PC-9 (cell line): ENCODE data around the gene PHYHIPL. TPM values are rescaled to one million over a fixed set of nuclear protein-coding genes. Genes with fewer than 3 reads are reported as not detected.
"Not testable (repeated sequence)": the region's sequence is repeated elsewhere in the genome, so short reads cannot be mapped to it uniquely, and the experiment has no call there.

ENCODE experiments used
- BruUV-seq: library from RNA; stranded (reverse); fragments of 400-500 nt; replicated peaks from 2 replicates; lab custom pipeline; 2021; lab: Mats Ljungman, UMichigan
- CTCF ChIA-PET: fragments of 300-600 bp; sonication (Branson Sonifier 250); formaldehyde crosslinking; loops from one replicate; lab custom pipeline; 2022; ENCODE audit warnings: antibody characterized with exemption; lab: Charles Lee
- POLR2A ChIA-PET: fragments of 300-600 bp; sonication (Branson Sonifier 250); formaldehyde crosslinking; loops from one replicate; lab custom pipeline; 2022; ENCODE audit warnings: antibody characterized with exemption; ENCODE audit not compliant: unreplicated experiment; lab: Charles Lee
- DNase-seq, 2 experiments: peaks; one replicate each; pipeline versions ENCODE4 v3.0.0 to v3.0.0-alpha.2; 2015 to 2022; ENCODE audit warnings: mixed read lengths in 1 of 2
- H2AFZ ChIP-seq: fragments of 200-600 bp; sonication (generic); 2 replicates; pipeline ENCODE4 v1.8.1; 2017; ENCODE audit warnings: antibody characterized with exemption
- H3F3A ChIP-seq: fragments of 200-600 bp; sonication (generic); 2 replicates; pipeline ENCODE4 v1.8.1; 2017; ENCODE audit warnings: antibody characterized with exemption, mild to moderate bottlenecking, low read depth; ENCODE audit not compliant: insufficient read depth
- H3K27ac ChIP-seq: fragments of 200-600 bp; sonication (generic); 2 replicates; pipeline ENCODE4 v1.6.1; 2016; ENCODE audit warnings: mixed run types
- H3K27me3 ChIP-seq: fragments of 200-600 bp; sonication (generic); 2 replicates; pipeline ENCODE4 v1.6.1; 2016; ENCODE audit warnings: low read depth, mixed run types; ENCODE audit not compliant: insufficient read depth
- H3K36me3 ChIP-seq: fragments of 200-600 bp; sonication (generic); 2 replicates; pipeline ENCODE4 v1.6.1; 2016; ENCODE audit warnings: low read depth, mixed run types
- H3K4me1 ChIP-seq: fragments of 200-600 bp; sonication (generic); replicated peaks from 2 replicates; pipeline ENCODE4 v1.6.1; 2016; ENCODE audit warnings: mixed run types; ENCODE audit not compliant: insufficient read depth
- H3K4me2 ChIP-seq: fragments of 200-600 bp; sonication (generic); 2 replicates; pipeline ENCODE4 v1.6.1; 2017; ENCODE audit warnings: mixed run types
- H3K4me3 ChIP-seq: fragments of 200-600 bp; sonication (generic); 2 replicates; pipeline ENCODE4 v1.6.1; 2016; ENCODE audit warnings: mixed run types
- H3K79me2 ChIP-seq: fragments of 200-600 bp; sonication (generic); 2 replicates; pipeline ENCODE4 v1.6.1; 2017; ENCODE audit warnings: low read depth, mixed run types
- H3K9me2 ChIP-seq: fragments of 200-600 bp; sonication (generic); 2 replicates; pipeline ENCODE4 v1.8.1; 2017; ENCODE audit warnings: mild to moderate bottlenecking; ENCODE audit not compliant: insufficient read depth
- H3K9me3 ChIP-seq: fragments of 200-600 bp; sonication (generic); 2 replicates; pipeline ENCODE4 v1.8.1; 2016; ENCODE audit warnings: low read depth; ENCODE audit not compliant: insufficient read depth
- H4K20me1 ChIP-seq: fragments of 200-600 bp; sonication (generic); 2 replicates; pipeline ENCODE4 v1.8.1; 2017; ENCODE audit not compliant: insufficient read depth
- EZH2 ChIP-seq: fragments of 200-600 bp; sonication (generic); IDR thresholded peaks from 2 replicates; pipeline ENCODE4 v1.8.0; 2017; ENCODE audit warnings: antibody characterized with exemption, low read depth
- intact Hi-C: fragments of 100-400 bp; cut with micrococcal nuclease; formaldehyde crosslinking; loops from one replicate; pipeline ENCODE4 v1.10.0; 2022; ENCODE audit not compliant: unreplicated experiment
- total RNA-seq: library from RNA; stranded (reverse); gene quantifications from 2 replicates; pipeline ENCODE4 v1.2.3, GENCODE V29; 2021
- TF ChIP-seq, protein P1 (sequence below): fragments of 200-600 bp; sonication (generic); conservative IDR thresholded peaks from 2 replicates; pipeline ENCODE4 v1.6.1; 2017; ENCODE audit warnings: mixed run types, antibody characterized with exemption, mild to moderate bottlenecking, moderate library complexity

The PHYHIPL gene
- total RNA-seq, 1 experiment from 2014 or later, result not detected

DNA sequence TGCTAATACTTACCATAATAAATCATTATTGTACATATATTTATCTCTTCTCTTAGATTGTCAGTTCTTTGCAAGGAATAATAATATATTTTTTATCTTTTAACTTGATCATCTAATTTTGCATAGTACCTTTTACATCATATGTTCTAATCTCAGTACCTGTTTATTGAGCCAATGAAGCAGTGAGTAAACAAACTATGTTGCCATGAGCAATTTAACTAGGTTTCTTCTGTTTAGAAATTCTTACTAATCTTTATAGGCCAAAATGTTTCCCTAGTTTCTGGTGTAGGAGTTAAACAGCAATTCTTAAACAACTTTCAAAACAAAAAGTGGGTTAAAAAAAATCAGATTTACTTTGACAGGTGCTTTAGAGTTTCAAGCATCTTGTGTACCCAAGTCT lies 61.3 kb downstream of the PHYHIPL start:
- H3K27me3 ChIP-seq, result no peaks in the 10 kb centered on the region
- no peak overlapping the region for H3K4me2 ChIP-seq
- no peak overlapping the region for H3K4me3 ChIP-seq
- CTCF ChIA-PET, result no interaction called here
- no peaks in the 10 kb centered on the region for H4K20me1 ChIP-seq
- no peak overlapping the region for H2AFZ ChIP-seq
- intact Hi-C loops, result loop anchor here (2.0 to 10.0 kb wide), 2 partner anchors 455 to 807 kb away; no protein-coding TSS in a partner anchor
- BruUV-seq, result no TSS peak
- H3K36me3 ChIP-seq, result no peaks in the 10 kb centered on the region
- no peak for DNase-seq
- no peaks in the 10 kb centered on the region for H3K79me2 ChIP-seq
- no peaks in the 10 kb centered on the region for H3F3A ChIP-seq
- no peaks in the 10 kb centered on the region; the same call in 1 of the 2 replicates for H3K9me2 ChIP-seq
- H3K4me1 ChIP-seq, result no peaks in the 10 kb centered on the region
- H3K27ac ChIP-seq, result no peak overlapping the region
- no peaks in the 10 kb centered on the region for H3K9me3 ChIP-seq
- TF ChIP-seq EZH2, result no peak
- TF ChIP-seq, protein P1, sequence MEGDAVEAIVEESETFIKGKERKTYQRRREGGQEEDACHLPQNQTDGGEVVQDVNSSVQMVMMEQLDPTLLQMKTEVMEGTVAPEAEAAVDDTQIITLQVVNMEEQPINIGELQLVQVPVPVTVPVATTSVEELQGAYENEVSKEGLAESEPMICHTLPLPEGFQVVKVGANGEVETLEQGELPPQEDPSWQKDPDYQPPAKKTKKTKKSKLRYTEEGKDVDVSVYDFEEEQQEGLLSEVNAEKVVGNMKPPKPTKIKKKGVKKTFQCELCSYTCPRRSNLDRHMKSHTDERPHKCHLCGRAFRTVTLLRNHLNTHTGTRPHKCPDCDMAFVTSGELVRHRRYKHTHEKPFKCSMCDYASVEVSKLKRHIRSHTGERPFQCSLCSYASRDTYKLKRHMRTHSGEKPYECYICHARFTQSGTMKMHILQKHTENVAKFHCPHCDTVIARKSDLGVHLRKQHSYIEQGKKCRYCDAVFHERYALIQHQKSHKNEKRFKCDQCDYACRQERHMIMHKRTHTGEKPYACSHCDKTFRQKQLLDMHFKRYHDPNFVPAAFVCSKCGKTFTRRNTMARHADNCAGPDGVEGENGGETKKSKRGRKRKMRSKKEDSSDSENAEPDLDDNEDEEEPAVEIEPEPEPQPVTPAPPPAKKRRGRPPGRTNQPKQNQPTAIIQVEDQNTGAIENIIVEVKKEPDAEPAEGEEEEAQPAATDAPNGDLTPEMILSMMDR, result no peak
- POLR2A ChIA-PET, result interaction anchor here (0.6 kb wide), 1 partner anchor 59 kb away, joined by 4 read pairs; no protein-coding TSS in a partner anchor

DNA sequence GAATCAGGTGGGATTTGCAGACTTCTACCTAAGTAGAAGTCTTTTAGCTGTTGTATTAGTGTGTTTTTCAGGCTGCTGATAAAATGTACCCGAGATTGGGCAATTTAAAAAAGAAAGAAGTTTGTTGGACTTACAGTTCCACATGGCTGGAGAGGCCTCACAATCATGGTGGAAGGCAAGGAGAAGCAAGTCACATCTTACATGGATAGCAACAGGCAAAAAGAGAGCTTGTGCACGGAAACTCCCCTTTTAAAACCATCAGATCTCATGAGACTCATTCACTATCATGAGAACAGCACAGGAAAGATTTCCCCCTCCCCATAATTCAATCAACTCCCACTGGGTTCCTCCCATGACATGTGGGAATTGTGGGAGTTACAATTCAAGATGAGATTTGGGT lies 62.7 kb downstream of the PHYHIPL start:
- DNase-seq, H3K4me3 ChIP-seq, BruUV-seq, H3K79me2 ChIP-seq, H3K27me3 ChIP-seq, H3K9me2 ChIP-seq, H3K36me3 ChIP-seq, H3K4me1 ChIP-seq, CTCF ChIA-PET, H3K27ac ChIP-seq, H3K4me2 ChIP-seq, H3F3A ChIP-seq, H3K9me3 ChIP-seq, POLR2A ChIA-PET, H2AFZ ChIP-seq, H4K20me1 ChIP-seq: not testable (repeated sequence)
- intact Hi-C loops, result loop anchor here (2.0 to 10.0 kb wide), 2 partner anchors 456 to 806 kb away; no protein-coding TSS in a partner anchor

DNA sequence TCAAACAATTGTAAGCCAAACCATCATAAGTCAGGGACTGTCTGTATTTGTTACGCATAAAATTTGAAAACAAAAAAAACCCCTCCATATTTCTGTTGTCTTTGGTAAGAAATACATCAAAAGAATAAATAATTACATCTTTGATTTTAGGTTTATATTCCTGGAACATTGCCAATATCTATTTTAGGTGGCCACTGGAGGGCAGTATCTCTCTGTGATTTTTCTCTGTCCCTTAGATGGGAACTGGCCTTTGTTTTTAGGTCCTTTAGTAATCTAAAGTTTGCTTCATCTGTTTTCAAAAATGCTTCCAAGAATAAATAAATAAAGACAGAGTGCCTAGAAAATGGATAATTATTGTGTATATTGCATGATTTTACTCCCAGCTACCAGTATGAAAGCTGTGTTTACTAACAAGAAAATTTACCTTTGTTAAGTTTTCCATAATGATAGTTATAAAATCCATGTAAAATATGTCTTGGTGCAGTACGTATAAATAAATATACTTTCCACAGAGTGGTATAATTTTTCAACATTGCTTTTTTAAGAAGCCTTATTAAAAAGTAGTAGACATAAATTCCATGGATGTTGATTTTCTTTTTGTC lies 64.2 kb downstream of the PHYHIPL start:
- no peaks in the 10 kb centered on the region for H3K27me3 ChIP-seq
- H3K9me2 ChIP-seq, result no peaks in the 10 kb centered on the region
- TF ChIP-seq, protein P1, result peak; percentile 88
- TF ChIP-seq EZH2, result no peak
- H3F3A ChIP-seq, result no peaks in the 10 kb centered on the region
- BruUV-seq, result no TSS peak
- ChIA-PET POLR2A (no interaction called here), CTCF (no interaction called here)
- no peaks in the 10 kb centered on the region for H4K20me1 ChIP-seq
- H3K4me1 ChIP-seq, result no peaks in the 10 kb centered on the region
- no peaks in the 10 kb centered on the region for H3K36me3 ChIP-seq
- no peak overlapping the region for H3K4me2 ChIP-seq
- intact Hi-C loops, result loop anchor here (1.0 to 10.0 kb wide), 4 partner anchors 288 to 1197 kb away; no protein-coding TSS in a partner anchor
- H3K4me3 ChIP-seq, result no peak overlapping the region
- no peaks in the 10 kb centered on the region for H3K79me2 ChIP-seq
- H3K27ac ChIP-seq, result no peak overlapping the region
- DNase-seq, result peak in 1 of 2 experiments; percentile 4
- H2AFZ ChIP-seq, result no peak overlapping the region
- H3K9me3 ChIP-seq, result no peaks in the 10 kb centered on the region
